ENCODE data around the gene EFHC2.
A peak's percentile ranks its signal among the peaks of the same experiment; 100 is the strongest.

Gene EFHC2

DNA sequence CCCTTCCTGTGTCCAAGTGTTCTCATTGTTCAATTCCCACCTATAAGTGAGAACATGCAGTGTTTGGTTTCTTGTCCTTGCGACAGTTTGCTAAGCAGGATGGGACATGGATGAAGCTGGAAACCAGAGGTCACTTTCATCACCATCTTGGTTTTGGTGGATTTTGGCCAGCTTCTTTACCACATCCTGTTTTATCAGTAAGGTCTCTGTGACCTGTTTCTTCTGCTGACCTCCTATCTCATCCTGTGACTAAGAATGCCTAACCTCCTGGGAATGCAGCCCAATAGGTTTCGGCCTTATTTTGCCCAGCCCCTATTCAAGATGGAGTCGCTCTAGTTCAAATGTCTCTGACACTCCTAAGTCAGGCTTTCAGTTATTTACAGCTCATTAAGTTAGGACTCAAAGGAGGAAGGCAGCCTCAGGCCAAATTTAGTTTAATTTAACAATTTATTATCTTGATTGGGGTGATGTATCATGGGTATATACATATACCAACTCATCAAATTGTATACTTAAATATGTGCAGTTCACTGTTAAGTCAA lies 200.3 kb downstream of the EFHC2 start:
- TF ChIP-seq, protein P1, sequence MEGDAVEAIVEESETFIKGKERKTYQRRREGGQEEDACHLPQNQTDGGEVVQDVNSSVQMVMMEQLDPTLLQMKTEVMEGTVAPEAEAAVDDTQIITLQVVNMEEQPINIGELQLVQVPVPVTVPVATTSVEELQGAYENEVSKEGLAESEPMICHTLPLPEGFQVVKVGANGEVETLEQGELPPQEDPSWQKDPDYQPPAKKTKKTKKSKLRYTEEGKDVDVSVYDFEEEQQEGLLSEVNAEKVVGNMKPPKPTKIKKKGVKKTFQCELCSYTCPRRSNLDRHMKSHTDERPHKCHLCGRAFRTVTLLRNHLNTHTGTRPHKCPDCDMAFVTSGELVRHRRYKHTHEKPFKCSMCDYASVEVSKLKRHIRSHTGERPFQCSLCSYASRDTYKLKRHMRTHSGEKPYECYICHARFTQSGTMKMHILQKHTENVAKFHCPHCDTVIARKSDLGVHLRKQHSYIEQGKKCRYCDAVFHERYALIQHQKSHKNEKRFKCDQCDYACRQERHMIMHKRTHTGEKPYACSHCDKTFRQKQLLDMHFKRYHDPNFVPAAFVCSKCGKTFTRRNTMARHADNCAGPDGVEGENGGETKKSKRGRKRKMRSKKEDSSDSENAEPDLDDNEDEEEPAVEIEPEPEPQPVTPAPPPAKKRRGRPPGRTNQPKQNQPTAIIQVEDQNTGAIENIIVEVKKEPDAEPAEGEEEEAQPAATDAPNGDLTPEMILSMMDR (IDR thresholded peaks at IDR 0.05; ENCODE audit: low read depth, low read length) = no peak
- Histone ChIP-seq H3K36me3 (no peaks in the 10 kb centered on the region), H3K27me3 (no peaks in the 10 kb centered on the region), H3K9me3 (no peaks in the 10 kb centered on the region), H3K4me1 (no peaks in the 10 kb centered on the region), H3K4me3 (ENCODE audit: low read depth, low read length) (no peak overlapping the region)
- no peak for DNase-seq

- no peaks in the 10 kb centered on the region for H3K36me3 ChIP-seq
- no peaks in the 10 kb centered on the region for H3K27me3 ChIP-seq
- no peaks in the 10 kb centered on the region for H3K9me3 ChIP-seq
- TF ChIP-seq, protein P1 (IDR thresholded peaks at IDR 0.05; ENCODE audit: low read depth, low read length) = no peak
- no peak overlapping the region for H3K4me3 ChIP-seq (ENCODE audit: low read depth, low read length)
- DNase-seq = no peak
- no peaks in the 10 kb centered on the region for H3K4me1 ChIP-seq
These were observed 213.3 kb downstream of the EFHC2 start for GRCh38 chrX:44130189-44130588.

DNA sequence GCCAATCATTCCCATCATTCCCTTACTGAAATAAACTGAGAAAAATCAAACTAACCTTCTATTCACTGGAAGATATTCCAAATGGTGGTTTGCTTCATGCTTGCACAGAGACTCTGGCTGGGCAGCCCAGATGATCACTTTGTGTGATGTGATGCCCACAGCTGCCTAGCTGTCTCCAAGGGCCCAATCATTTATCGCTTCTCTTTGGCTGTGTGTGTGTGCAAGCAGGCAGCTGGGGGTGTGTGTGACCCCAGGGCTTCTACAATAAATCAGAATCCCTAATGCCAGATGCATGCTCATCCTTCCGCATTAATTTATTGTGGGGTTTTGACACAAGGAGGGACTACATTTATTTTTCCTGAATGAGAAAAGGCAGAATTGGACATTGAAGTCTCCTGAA lies 230.1 kb downstream of the EFHC2 start:
- no peaks in the 10 kb centered on the region for H3K9me3 ChIP-seq
- H3K4me3 ChIP-seq (ENCODE audit: low read depth, low read length) = no peak overlapping the region
- no peaks in the 10 kb centered on the region for H3K4me1 ChIP-seq
- DNase-seq = peak; percentile 9
- TF ChIP-seq, protein P1 (IDR thresholded peaks at IDR 0.05; ENCODE audit: low read depth, low read length) = no peak
- no peaks in the 10 kb centered on the region for H3K27me3 ChIP-seq
- no peaks in the 10 kb centered on the region for H3K36me3 ChIP-seq

DNA sequence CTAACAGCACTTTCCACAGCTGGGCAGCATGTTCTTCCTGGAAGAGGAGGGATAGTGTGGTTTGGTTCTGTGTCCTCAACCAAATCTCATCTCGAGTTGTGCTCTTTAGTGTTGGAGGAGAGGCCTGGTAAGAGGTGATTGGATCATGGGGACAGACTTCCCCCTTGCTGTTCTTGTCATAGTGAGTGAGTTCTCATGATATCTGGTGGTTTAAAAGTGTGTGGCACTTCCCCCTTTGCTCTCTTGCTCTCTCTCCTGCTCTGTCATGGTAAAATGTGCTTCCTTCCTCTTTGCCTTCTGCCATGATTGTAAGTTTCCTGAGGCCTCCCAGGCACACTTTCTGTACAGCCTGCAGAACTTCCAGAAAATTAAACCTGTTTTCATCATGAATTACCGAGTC lies 236.6 kb downstream of the EFHC2 start:
- no peak overlapping the region for H3K4me3 ChIP-seq (ENCODE audit: low read depth, low read length)
- no peaks in the 10 kb centered on the region for H3K9me3 ChIP-seq
- no peak for DNase-seq
- no peaks in the 10 kb centered on the region for H3K27me3 ChIP-seq
- H3K4me1 ChIP-seq = peaks cover 4% of the 10 kb centered on the region; the same call in 1 of the 2 replicates
- TF ChIP-seq, protein P1 (IDR thresholded peaks at IDR 0.05; ENCODE audit: low read depth, low read length) = no peak
- no peaks in the 10 kb centered on the region for H3K36me3 ChIP-seq

DNA sequence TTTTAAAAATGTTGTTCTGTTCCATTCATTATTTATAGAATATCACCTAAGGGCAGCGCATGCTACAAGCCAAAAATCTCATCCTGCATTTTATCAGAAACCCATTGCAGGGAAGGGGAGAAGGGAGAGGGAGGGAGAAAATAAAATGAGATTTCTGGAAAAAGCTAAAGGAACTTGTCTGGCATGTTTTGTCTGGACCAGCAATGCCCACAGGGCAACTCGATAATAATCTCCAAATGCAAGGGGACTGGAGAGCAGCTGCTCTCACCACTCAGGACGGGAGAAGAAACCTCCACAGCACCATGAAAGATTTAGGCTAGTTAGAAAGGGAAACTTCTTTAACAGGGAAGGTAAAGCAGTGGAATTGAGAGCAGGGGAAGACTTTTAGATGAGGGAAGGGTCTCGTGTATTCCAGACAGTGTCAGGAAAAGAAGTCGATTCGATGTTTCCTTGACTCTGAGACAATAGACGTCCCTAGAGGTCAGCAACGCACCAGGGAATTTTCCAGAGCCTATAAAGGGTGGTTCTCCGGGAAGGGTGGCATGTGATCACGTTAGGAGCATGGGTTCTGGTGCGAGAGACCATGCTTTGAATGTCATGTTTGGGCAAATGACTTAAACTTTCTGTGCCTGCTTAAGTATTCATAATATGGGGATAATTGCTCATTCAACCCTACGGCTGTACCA lies 238.1 kb downstream of the EFHC2 start:
- TF ChIP-seq, protein P1 (IDR thresholded peaks at IDR 0.05; ENCODE audit: low read depth, low read length) = peak; percentile 30; the same call in 1 of the 2 replicates
- Histone ChIP-seq H3K4me1 (peaks cover 4% of the 10 kb centered on the region; the same call in 1 of the 2 replicates), H3K36me3 (no peaks in the 10 kb centered on the region), H3K9me3 (no peaks in the 10 kb centered on the region), H3K27me3 (no peaks in the 10 kb centered on the region), H3K4me3 (ENCODE audit: low read depth, low read length) (peak overlapping the region; percentile 29)
- DNase-seq = peak; percentile 59

GRCh38 chrX:44104699-44105098 lies 238.8 kb downstream of the EFHC2 start:
- DNase-seq = peak; percentile 29
- TF ChIP-seq, protein P1 (IDR thresholded peaks at IDR 0.05; ENCODE audit: low read depth, low read length) = no peak
- no peaks in the 10 kb centered on the region for H3K36me3 ChIP-seq
- no peaks in the 10 kb centered on the region for H3K9me3 ChIP-seq
- peaks cover 4% of the 10 kb centered on the region; the same call in 1 of the 2 replicates for H3K4me1 ChIP-seq
- no peaks in the 10 kb centered on the region for H3K27me3 ChIP-seq
- H3K4me3 ChIP-seq (ENCODE audit: low read depth, low read length) = no peak overlapping the region

Measured in BE2C (cell line).